Astrocyte (in vitro differentiated cells and primary cell): ENCODE data around the gene PTPN14.

Source experiments
- CTCF ChIP-seq: IDR thresholded peaks from 2 replicates; pipeline ENCODE4 v1.5.1; 2011; ENCODE audit warnings: low read depth, mild to moderate bottlenecking, inconsistent platforms, low read length, moderate library complexity; ENCODE audit not compliant: insufficient read depth
- EZH2 ChIP-seq: IDR thresholded peaks from 2 replicates; pipeline ENCODE4 v1.6.1; 2012; ENCODE audit warnings: mild to moderate bottlenecking, low read length, inconsistent platforms; ENCODE audit not compliant: insufficient read depth

- no peak for TF ChIP-seq EZH2
- TF ChIP-seq CTCF = no peak
Observed at GRCh38 chr1:214384373-214385079, 166.9 kb downstream of the PTPN14 start.
